Measurements from ENCODE around the gene TTLL5. TPM values are rescaled to one million over a fixed set of nuclear protein-coding genes. Genes with fewer than 3 reads are reported as not detected.

The TTLL5 gene, protein sequence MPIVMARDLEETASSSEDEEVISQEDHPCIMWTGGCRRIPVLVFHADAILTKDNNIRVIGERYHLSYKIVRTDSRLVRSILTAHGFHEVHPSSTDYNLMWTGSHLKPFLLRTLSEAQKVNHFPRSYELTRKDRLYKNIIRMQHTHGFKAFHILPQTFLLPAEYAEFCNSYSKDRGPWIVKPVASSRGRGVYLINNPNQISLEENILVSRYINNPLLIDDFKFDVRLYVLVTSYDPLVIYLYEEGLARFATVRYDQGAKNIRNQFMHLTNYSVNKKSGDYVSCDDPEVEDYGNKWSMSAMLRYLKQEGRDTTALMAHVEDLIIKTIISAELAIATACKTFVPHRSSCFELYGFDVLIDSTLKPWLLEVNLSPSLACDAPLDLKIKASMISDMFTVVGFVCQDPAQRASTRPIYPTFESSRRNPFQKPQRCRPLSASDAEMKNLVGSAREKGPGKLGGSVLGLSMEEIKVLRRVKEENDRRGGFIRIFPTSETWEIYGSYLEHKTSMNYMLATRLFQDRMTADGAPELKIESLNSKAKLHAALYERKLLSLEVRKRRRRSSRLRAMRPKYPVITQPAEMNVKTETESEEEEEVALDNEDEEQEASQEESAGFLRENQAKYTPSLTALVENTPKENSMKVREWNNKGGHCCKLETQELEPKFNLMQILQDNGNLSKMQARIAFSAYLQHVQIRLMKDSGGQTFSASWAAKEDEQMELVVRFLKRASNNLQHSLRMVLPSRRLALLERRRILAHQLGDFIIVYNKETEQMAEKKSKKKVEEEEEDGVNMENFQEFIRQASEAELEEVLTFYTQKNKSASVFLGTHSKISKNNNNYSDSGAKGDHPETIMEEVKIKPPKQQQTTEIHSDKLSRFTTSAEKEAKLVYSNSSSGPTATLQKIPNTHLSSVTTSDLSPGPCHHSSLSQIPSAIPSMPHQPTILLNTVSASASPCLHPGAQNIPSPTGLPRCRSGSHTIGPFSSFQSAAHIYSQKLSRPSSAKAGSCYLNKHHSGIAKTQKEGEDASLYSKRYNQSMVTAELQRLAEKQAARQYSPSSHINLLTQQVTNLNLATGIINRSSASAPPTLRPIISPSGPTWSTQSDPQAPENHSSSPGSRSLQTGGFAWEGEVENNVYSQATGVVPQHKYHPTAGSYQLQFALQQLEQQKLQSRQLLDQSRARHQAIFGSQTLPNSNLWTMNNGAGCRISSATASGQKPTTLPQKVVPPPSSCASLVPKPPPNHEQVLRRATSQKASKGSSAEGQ (N-terminal part only)
- total RNA-seq = 5.2 and 37.9 TPM in 2 replicates

DNA sequence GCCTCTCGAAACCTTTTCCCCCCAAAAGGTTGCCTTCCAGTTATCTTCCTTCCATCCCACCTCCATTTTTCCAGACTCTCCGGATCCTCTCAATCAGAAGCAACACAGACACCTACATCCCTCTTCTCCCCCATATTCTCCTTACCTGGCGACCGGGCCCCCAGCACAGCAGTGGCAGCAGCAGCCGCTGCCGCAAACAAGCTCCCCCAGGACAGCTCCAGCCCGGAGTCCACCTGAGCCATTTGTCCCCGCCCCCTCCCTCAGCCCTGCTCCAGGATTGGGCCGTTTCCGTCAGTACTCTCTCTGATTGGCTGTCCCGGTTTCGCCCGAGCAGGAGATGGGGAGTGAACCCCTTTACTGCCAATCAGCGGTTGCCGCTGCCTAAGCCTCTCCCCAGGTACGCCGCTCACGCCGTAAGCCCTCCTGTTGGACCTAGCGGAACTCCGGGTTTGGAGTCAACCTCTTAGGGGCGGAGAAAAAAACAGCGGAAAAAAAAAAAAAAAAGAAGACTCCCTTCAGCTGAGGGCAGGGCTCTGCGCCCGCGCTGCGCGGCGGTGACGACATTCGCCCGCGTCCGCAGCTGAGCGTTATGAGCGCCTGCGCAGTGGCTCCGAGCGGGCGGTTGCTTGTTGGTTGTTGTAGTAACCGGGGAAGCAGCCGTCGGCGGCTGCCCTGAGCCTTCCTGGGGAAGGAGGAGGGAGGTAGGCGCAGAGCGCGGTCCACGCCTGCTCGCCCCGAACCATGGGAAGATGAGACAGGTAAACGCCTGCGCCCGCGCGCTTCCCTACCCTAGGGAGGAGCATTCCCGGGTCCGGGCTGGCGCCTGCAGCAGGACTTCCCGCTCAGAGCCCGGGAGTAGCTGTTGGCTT is at the start of gene TTLL5, which contains the start of gene ERG28:
TTLL5 (plus strand) TSS at position 617 of the 869 bp plus-strand sequence. CDS start 1,904 bp downstream, outside the sequence.
ERG28 (minus strand) TSS at position 247 of the 869 bp plus-strand sequence. CDS start 3,374 bp downstream, outside the sequence.

DNA sequence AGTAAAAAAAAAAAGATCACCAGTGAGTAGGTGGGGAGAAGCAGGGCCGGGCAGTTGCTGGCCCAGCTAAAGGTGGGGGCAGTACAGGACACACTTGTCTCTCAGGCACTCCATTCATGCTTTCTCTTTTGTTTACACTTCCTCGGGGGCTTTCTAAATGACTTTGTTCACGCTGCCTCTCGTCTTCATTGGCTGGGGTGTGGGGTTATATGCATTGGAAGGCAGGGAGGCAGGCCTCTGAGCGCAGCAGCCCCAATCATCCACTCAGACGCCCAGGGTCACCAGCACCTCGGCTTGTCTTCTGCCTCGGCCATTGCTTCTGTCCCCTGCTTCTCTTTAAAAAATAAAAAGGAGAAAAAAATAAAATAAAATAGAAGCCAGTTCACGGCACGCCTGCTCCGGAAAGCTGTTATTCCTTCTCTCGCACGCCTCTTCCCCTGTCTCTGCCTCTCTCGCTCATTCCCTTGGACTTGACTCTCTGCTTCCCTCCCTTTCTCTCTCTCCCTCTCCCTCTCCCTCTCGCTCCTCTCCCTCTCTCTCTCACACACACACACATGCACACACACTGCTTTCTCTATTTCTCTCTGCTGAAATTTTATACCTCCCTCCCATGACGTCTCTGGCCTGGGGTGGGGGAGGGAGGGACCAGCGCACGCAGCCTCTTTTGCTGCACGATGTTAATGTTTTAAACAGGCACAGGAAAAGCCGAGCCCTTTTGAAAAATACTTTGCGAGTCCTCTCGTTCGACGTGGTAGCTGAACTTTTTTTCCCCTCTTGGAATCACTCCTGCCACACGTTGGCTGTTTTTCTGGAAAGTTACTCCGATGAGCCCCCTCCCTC is 320.6 kb downstream of the TTLL5 start, which contains the start of gene TGFB3:
TGFB3 (minus strand) TSS at position 570 of the 840 bp plus-strand sequence. CDS start 1,102 bp downstream, outside the sequence.

DNA sequence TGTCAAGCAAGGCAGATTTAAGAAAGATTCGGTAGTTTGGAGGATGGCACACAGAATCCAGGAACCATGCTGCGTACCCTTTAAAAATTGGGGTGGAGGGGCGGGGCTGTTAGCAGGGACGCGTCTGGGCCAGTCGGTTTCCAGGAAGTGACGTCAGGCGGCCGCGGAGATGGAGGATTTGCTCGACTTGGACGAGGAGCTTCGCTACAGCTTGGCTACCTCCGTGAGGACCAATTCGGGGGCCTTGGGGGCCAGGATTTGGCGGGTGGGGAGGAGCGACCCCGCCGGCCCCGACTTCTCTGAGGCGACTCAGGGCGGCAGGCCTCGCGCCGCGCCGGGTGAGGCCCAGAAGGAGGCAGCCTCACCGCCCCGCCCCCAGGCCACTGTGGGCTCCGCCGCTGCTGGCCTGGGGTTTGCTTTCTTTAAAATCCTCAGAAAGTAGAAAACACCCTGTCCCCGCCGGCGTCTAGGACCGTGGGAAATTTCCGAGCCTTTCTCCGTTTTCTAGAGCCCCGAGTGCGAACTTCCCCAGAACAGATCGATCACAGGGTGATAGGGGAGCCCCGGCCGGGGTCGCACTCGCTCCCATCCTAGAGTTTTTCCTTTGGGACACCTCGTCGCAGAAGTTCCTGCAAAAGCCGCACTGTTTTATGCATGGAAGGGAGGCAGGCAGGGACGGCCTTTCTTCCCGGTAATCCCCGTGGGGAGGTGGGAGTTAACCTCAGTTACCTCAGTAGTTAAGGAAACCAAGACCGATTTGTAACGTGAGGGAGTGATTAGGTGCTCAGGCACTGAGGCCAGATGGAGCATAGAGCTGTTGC is 324.8 kb downstream of the TTLL5 start, which contains the start of gene IFT43:
IFT43 (plus strand) TSS at position 146 of the 821 bp plus-strand sequence; CDS start at position 170, 24 bp downstream.

Other genes starting within 250 kb of the TTLL5 start
- 95.1 and 122 TPM in 2 replicates for gene JDP2, start 233.2 kb upstream of the TTLL5 start, total RNA-seq
- not detected in 2 replicates for gene BATF, start 138.8 kb upstream of the TTLL5 start, total RNA-seq
- gene FLVCR2, start 82.6 kb upstream of the TTLL5 start, total RNA-seq = 3.8 and 5.0 TPM in 2 replicates
- gene ERG28, start 370 bp upstream of the TTLL5 start, total RNA-seq = 8.8 and 13.9 TPM in 2 replicates

Measured in cardiac atrium fibroblast (primary cell).